Ectodermal cell (in vitro differentiated cells): ENCODE results near the gene MYLK.

Experiments used
- H3K27ac ChIP-seq: 2 replicates; pipeline ENCODE4 v1.7.0; 2013; ENCODE audit warnings: mild to moderate bottlenecking, low read depth, low read length; ENCODE audit not compliant: insufficient read depth, poor library complexity, severe bottlenecking
- H3K27me3 ChIP-seq: 2 replicates; pipeline ENCODE4 v1.7.0; 2013; ENCODE audit warnings: mild to moderate bottlenecking, low read length; ENCODE audit not compliant: insufficient read depth, control insufficient read depth, poor library complexity, severe bottlenecking
- H3K36me3 ChIP-seq: one replicate; pipeline ENCODE4 v1.7.0; 2013; ENCODE audit warnings: low read length; ENCODE audit not compliant: control insufficient read depth, insufficient read depth
- H3K4me1 ChIP-seq: one replicate; pipeline ENCODE4 v1.7.0; 2013; ENCODE audit warnings: low read length; ENCODE audit not compliant: control insufficient read depth, insufficient read depth
- H3K4me3 ChIP-seq: 2 replicates; pipeline ENCODE4 v1.7.0; 2013; ENCODE audit warnings: low read depth, low read length, control low read depth; ENCODE audit not compliant: insufficient read depth
- H3K9me3 ChIP-seq: 2 replicates; pipeline ENCODE4 v1.7.0; 2013; ENCODE audit warnings: mild to moderate bottlenecking, low read length, moderate library complexity; ENCODE audit not compliant: control insufficient read depth
- WGBS, 2 experiments: methylation state at CpG; one replicate each; pipeline ENCODE4 v1.1.7; 2013; ENCODE audit warnings: missing lambda C conversion rate in 2 of 2; 5-methylcytosine and 5-hydroxymethylcytosine counted together

MYLK gene

GRCh38 chr3:123660141-123660675, 223.9 kb downstream of the MYLK start:
- peaks cover 4% of the 10 kb centered on the region for H3K4me1 ChIP-seq
- H3K27me3 ChIP-seq = no peaks in the 10 kb centered on the region
- H3K9me3 ChIP-seq = no peaks in the 10 kb centered on the region
- no peak overlapping the region for H3K4me3 ChIP-seq
- H3K27ac ChIP-seq = no peak overlapping the region
- H3K36me3 ChIP-seq = peaks cover 5% of the 10 kb centered on the region
- 89 to 95% methylated on average over 2 of the region's 3 CpGs for WGBS, 2 experiments

- Histone ChIP-seq H3K4me1 (peaks cover 4% of the 10 kb centered on the region), H3K4me3 (no peak overlapping the region)
Observed at GRCh38 chr3:123658852-123659206, 225.3 kb downstream of the MYLK start.

GRCh38 chr3:123658118-123658851, 225.8 kb downstream of the MYLK start:
- no peak overlapping the region for H3K27ac ChIP-seq
- H3K4me1 ChIP-seq = peaks cover 7% of the 10 kb centered on the region
- WGBS, 2 experiments = 78% methylated on average over 1 of the region's 1 CpG; no CpG with 5 or more reads in 1 of the 2 experiments
- H3K4me3 ChIP-seq = no peak overlapping the region
- H3K9me3 ChIP-seq = no peaks in the 10 kb centered on the region
- H3K27me3 ChIP-seq = no peaks in the 10 kb centered on the region
- peaks cover 5% of the 10 kb centered on the region for H3K36me3 ChIP-seq

More at GRCh38 chr3:123658852-123659206, 225.3 kb downstream of the MYLK start:
- H3K27me3 ChIP-seq = no peaks in the 10 kb centered on the region
- WGBS, 2 experiments = 94 to 100% methylated on average over 1 of the region's 1 CpG
- H3K36me3 ChIP-seq = peaks cover 5% of the 10 kb centered on the region
- H3K9me3 ChIP-seq = no peaks in the 10 kb centered on the region
- H3K27ac ChIP-seq = no peak overlapping the region

- Histone ChIP-seq H3K9me3 (no peaks in the 10 kb centered on the region), H3K4me3 (no peak overlapping the region), H3K36me3 (peaks cover 5% of the 10 kb centered on the region), H3K27me3 (no peaks in the 10 kb centered on the region), H3K27ac (no peak overlapping the region), H3K4me1 (peaks cover 8% of the 10 kb centered on the region)
- WGBS, 2 experiments = 76 to 79% methylated on average over 6 of the region's 6 CpGs
Observed at GRCh38 chr3:123657568-123657967, 226.6 kb downstream of the MYLK start.

GRCh38 chr3:123657111-123657510, 227.0 kb downstream of the MYLK start:
- Histone ChIP-seq H3K9me3 (no peaks in the 10 kb centered on the region), H3K27ac (no peak overlapping the region), H3K27me3 (no peaks in the 10 kb centered on the region), H3K4me1 (peaks cover 8% of the 10 kb centered on the region), H3K36me3 (peaks cover 5% of the 10 kb centered on the region), H3K4me3 (no peak overlapping the region)
- WGBS, 2 experiments = 92 to 95% methylated on average over 10 of the region's 10 CpGs

GRCh38 chr3:123656691-123657090, 227.4 kb downstream of the MYLK start:
- Histone ChIP-seq H3K27ac (no peak overlapping the region), H3K4me1 (peaks cover 8% of the 10 kb centered on the region), H3K4me3 (no peak overlapping the region), H3K36me3 (peaks cover 5% of the 10 kb centered on the region), H3K9me3 (no peaks in the 10 kb centered on the region), H3K27me3 (no peaks in the 10 kb centered on the region)
- 74 to 75% methylated on average over 2 of the region's 2 CpGs for WGBS, 2 experiments

- Histone ChIP-seq H3K9me3 (no peaks in the 10 kb centered on the region), H3K27ac (no peak overlapping the region), H3K36me3 (peaks cover 5% of the 10 kb centered on the region), H3K4me3 (no peak overlapping the region), H3K27me3 (no peaks in the 10 kb centered on the region), H3K4me1 (peaks cover 8% of the 10 kb centered on the region)
- WGBS, 2 experiments = 92 to 94% methylated on average over 3 of the region's 3 CpGs
Observed at GRCh38 chr3:123656274-123656673, 227.9 kb downstream of the MYLK start.

- Histone ChIP-seq H3K27ac (no peak overlapping the region), H3K4me1 (peaks cover 4% of the 10 kb centered on the region), H3K4me3 (no peak overlapping the region), H3K27me3 (no peaks in the 10 kb centered on the region), H3K36me3 (peaks cover 5% of the 10 kb centered on the region), H3K9me3 (no peaks in the 10 kb centered on the region)
- WGBS, 2 experiments = 93 to 95% methylated on average over 2 of the region's 2 CpGs
Observed at GRCh38 chr3:123655400-123655799, 228.7 kb downstream of the MYLK start.

- H3K27me3 ChIP-seq = no peaks in the 10 kb centered on the region
- peaks cover 5% of the 10 kb centered on the region for H3K36me3 ChIP-seq
- H3K4me3 ChIP-seq = no peak overlapping the region
- no peak overlapping the region for H3K27ac ChIP-seq
- peaks cover 4% of the 10 kb centered on the region for H3K4me1 ChIP-seq
- H3K9me3 ChIP-seq = no peaks in the 10 kb centered on the region
- 86 to 89% methylated on average over 5 of the region's 5 CpGs for WGBS, 2 experiments
Observed at GRCh38 chr3:123653221-123653682, 230.9 kb downstream of the MYLK start.

- H3K4me3 ChIP-seq = no peak overlapping the region
- H3K36me3 ChIP-seq = peaks cover 4% of the 10 kb centered on the region
- no peaks in the 10 kb centered on the region for H3K9me3 ChIP-seq
- no peak overlapping the region for H3K27ac ChIP-seq
- no peaks in the 10 kb centered on the region for H3K27me3 ChIP-seq
- 33 to 36% methylated on average over 9 of the region's 9 CpGs for WGBS, 2 experiments
- H3K4me1 ChIP-seq = peaks cover 4% of the 10 kb centered on the region
Observed at GRCh38 chr3:123652342-123652984, 231.7 kb downstream of the MYLK start.
